Cardiac septum (tissue), 1 donor: ENCODE measurements around the gene SIGLEC5. TPM values are rescaled to one million over a fixed set of nuclear protein-coding genes. Genes with fewer than 3 reads are reported as not detected.
"Not testable (repeated sequence)": the region's sequence is repeated elsewhere in the genome, so short reads cannot be mapped to it uniquely, and the experiment has no call there.

ENCODE experiments used
- DNase-seq: peaks from one replicate; pipeline ENCODE4 v3.0.0-alpha.2; 2020; ENCODE audit warnings: low spot score
- intact Hi-C: fragments of 100-400 bp; cut with DNase I; formaldehyde crosslinking; loops from one replicate; pipeline ENCODE4 v1.14.0; 2022
- long read RNA-seq: library from polyadenylated mRNA; unstranded; transcript quantifications from one replicate; pipeline ENCODE4 v2.0.0, GENCODE V29; 2021
- total RNA-seq: library from RNA; stranded (reverse); fragmentation: NEBNext Ultra II Directional; extraction: Animal tissue kit (Norgen Biotek cat#: 25700); gene quantifications from one replicate; pipeline ENCODE4 v1.2.1, GENCODE V29; 2021
- donor health status: DM: no; HTN: no; CAD: no.

The SIGLEC5 gene
- 0.94 TPM for total RNA-seq
- long read RNA-seq = 0 reads

GRCh38 chr19:51630315-51630714 lies at the start of gene SIGLEC5:
Gene SIGLEC5, minus strand, starts transcription at chr19:51630401. Its CDS starts 66 bp downstream, at chr19:51630335.
- intact Hi-C loops = not testable (repeated sequence)
- DNase-seq = peak; percentile 90

- no peak for DNase-seq
- intact Hi-C loops = no loop called here
Observed at GRCh38 chr19:51676566-51677083, 46.4 kb upstream of the SIGLEC5 start.

- intact Hi-C loops, DNase-seq: not testable (repeated sequence)
Observed at GRCh38 chr19:51675911-51676565, 45.8 kb upstream of the SIGLEC5 start.

GRCh38 chr19:51668216-51668615 lies 38.0 kb upstream of the SIGLEC5 start:
- DNase-seq = no peak
- intact Hi-C loops = no loop called here

GRCh38 chr19:51664997-51665396 lies 34.8 kb upstream of the SIGLEC5 start:
- intact Hi-C loops = no loop called here
- DNase-seq = no peak

GRCh38 chr19:51664131-51664530 lies 33.9 kb upstream of the SIGLEC5 start:
- no peak for DNase-seq
- intact Hi-C loops = no loop called here

GRCh38 chr19:51663650-51664049 lies 33.4 kb upstream of the SIGLEC5 start:
- intact Hi-C loops = no loop called here
- no peak for DNase-seq

GRCh38 chr19:51660975-51661600 lies 30.9 kb upstream of the SIGLEC5 start:
- peak; percentile 88 for DNase-seq
- intact Hi-C loops = no loop called here

GRCh38 chr19:51654783-51655182 lies 24.6 kb upstream of the SIGLEC5 start:
- intact Hi-C loops = no loop called here
- no peak for DNase-seq

- no peak for DNase-seq
- intact Hi-C loops = no loop called here
Observed at GRCh38 chr19:51653162-51653561, 23.0 kb upstream of the SIGLEC5 start.

GRCh38 chr19:51652266-51652665 lies 22.1 kb upstream of the SIGLEC5 start:
- DNase-seq = no peak
- intact Hi-C loops = no loop called here

- intact Hi-C loops = no loop called here
- no peak for DNase-seq
Observed at GRCh38 chr19:51651216-51651846, 21.1 kb upstream of the SIGLEC5 start.

GRCh38 chr19:51647318-51647717 lies 17.1 kb upstream of the SIGLEC5 start:
- no peak for DNase-seq
- intact Hi-C loops = no loop called here

- intact Hi-C loops, DNase-seq: not testable (repeated sequence)
Observed at GRCh38 chr19:51646730-51647129, 16.5 kb upstream of the SIGLEC5 start, which contains the start of gene SIGLEC14. Gene SIGLEC14, minus strand, starts transcription at chr19:51646825. Its CDS starts 66 bp downstream, at chr19:51646759.

- no peak for DNase-seq
- intact Hi-C loops = no loop called here
Observed at GRCh38 chr19:51644636-51645271, 14.6 kb upstream of the SIGLEC5 start.

- intact Hi-C loops = no loop called here
- no peak for DNase-seq
Observed at GRCh38 chr19:51641648-51642047, 11.4 kb upstream of the SIGLEC5 start.

- intact Hi-C loops = no loop called here
- no peak for DNase-seq
Observed at GRCh38 chr19:51640386-51640785, 10.2 kb upstream of the SIGLEC5 start.

- DNase-seq = no peak
- intact Hi-C loops = no loop called here
Observed at GRCh38 chr19:51639916-51640315, 9.7 kb upstream of the SIGLEC5 start.

GRCh38 chr19:51637362-51637978 lies 7.3 kb upstream of the SIGLEC5 start:
- intact Hi-C loops = no loop called here
- DNase-seq = no peak

GRCh38 chr19:51632126-51632525 lies 1.9 kb upstream of the SIGLEC5 start:
- intact Hi-C loops = no loop called here
- DNase-seq = no peak
